GM10847 (cell line): Measurements from ENCODE around the gene TET2.

ENCODE experiments used
- POLR2A ChIP-seq: IDR thresholded peaks from 2 replicates; pipeline ENCODE4 v1.6.1; 2011; ENCODE audit not compliant: insufficient read length; ENCODE audit errors: extremely low read depth

Gene TET2

DNA sequence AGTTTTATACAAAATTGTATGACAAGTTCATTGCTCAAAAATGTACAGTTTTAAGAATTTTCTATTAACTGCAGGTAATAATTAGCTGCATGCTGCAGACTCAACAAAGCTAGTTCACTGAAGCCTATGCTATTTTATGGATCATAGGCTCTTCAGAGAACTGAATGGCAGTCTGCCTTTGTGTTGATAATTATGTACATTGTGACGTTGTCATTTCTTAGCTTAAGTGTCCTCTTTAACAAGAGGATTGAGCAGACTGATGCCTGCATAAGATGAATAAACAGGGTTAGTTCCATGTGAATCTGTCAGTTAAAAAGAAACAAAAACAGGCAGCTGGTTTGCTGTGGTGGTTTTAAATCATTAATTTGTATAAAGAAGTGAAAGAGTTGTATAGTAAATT is 131.0 kb downstream of the TET2 start:
- TF ChIP-seq POLR2A: no peak

- no peak for TF ChIP-seq POLR2A
These were observed 132.6 kb downstream of the TET2 start for GRCh38 chr4:105279314-105279713.

GRCh38 chr4:105280338-105281123 is 133.9 kb downstream of the TET2 start:
- TF ChIP-seq POLR2A: no peak

DNA sequence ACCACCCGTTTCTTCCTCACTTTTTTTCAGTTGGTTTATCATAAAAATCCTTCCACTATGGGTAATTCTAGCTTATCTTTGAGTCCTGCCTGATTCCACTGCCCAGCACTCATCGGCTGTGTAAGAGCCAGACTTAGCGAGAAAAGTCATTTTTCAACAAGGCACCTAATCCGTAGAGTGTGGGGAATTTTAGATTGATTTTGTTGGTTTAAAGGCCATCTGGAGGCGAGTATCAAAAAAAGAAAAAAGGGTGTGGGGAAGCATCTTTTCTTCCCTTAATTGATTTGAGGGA is 134.4 kb downstream of the TET2 start:
- no peak for TF ChIP-seq POLR2A

DNA sequence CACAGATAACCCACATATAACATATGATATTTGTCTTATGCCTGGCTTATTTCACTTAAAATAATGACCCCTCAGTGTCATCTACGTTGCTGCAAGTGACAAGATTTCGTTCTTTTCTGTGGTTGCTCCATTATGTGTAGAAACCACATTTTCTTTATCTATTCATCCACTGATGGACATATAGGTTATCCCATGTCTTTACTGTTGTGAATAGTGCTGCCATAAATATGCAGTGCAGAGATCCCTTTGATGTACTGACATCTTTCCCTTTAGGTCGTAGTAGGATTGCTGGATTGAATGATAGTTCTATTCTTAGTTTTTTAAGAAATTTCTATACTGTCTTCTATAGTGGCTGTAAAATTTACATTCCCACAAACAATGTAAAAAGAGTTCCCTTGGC is 135.8 kb downstream of the TET2 start:
- no peak for TF ChIP-seq POLR2A

GRCh38 chr4:105283501-105283900 is 136.8 kb downstream of the TET2 start:
- TF ChIP-seq POLR2A: no peak

DNA sequence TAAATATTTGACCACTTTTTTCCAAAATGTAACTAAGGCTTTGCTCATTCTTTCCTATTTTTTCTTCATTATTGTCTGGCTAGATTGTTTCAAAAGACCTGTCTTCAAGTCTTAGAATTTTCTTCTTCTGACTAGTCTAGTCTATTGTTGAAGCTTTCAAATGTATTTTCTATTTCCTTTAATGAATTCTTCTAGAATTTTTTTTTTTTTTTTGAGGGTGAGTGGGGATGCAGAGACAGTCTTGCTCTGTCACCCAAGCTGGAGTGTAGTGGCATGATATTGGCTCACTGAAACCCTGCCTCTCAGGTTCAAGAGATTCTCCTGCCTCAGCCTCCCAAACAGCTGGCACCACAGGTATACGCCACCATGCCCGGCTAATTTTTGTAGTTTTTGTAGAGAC is 141.4 kb downstream of the TET2 start:
- TF ChIP-seq POLR2A: no peak

- TF ChIP-seq POLR2A: no peak
These were observed 145.2 kb downstream of the TET2 start for GRCh38 chr4:105291925-105292324.

GRCh38 chr4:105293360-105293759 is 146.7 kb downstream of the TET2 start:
- no peak for TF ChIP-seq POLR2A

DNA sequence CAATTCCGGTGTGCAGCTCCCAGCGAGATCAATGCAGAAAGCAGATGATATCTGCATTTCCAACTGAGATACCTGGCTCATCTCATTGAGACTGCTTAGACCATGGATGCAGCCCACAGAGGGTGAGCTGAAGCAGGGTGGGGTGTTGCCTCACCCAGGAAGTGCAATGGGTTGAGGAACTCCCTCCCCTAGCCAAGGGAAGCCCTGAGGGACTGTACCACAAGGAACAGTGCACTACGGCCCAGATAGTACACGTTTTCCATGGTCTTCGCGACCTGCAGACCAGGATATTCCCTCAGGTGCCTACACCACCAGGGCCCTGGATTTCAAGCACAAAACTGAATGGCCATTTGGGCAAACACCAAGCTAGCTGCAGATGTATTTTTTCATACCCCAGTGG is 150.0 kb downstream of the TET2 start:
- no peak for TF ChIP-seq POLR2A

DNA sequence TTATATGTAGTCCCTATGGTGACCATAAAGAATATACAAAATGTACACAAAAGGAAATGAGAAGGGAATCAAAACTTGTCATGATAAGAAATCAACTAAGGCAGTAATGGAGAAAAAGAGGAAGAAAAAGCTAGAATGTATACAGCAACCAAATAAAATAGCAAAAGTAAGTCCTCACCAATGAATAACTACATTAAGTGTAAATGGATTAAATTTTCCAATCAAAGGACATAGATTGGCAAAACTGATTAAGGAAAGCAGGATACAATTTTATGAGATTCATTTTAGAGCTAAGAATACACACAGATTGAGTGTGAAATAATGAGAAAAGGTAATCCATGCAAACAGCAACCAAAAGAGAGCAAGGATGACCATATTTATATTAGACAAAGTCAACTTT is 157.4 kb downstream of the TET2 start:
- TF ChIP-seq POLR2A: no peak

GRCh38 chr4:105305019-105305836 is 158.6 kb downstream of the TET2 start:
- no peak for TF ChIP-seq POLR2A

DNA sequence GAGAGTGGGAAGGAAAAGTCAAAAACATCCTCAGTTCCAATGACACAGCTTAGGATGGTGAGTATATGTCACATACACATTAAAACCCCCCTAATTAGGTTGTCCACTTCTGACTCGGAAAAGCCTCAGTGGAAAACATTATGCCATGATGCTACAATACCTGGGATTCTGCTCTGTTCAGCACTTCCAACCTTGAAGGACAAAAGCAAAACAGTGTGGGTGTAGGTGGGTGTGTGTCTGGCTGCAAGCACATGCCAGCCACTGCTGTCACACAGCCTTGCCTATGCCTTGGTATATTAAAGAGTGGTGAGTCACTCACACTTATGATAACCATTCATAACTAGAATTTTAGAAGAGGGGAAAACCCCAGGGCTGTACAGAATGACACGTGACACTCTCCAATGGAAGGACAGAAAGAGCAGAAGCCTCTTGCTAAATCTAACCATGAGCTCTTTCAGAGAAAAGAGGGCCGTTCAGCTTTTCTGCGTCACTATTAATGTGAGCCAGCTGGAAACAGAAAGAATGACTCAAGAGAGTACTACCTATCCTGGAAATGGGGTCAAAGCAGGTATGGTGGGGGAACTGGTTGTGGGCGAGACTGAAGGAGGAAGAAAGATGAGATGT is 159.6 kb downstream of the TET2 start:
- no peak for TF ChIP-seq POLR2A

DNA sequence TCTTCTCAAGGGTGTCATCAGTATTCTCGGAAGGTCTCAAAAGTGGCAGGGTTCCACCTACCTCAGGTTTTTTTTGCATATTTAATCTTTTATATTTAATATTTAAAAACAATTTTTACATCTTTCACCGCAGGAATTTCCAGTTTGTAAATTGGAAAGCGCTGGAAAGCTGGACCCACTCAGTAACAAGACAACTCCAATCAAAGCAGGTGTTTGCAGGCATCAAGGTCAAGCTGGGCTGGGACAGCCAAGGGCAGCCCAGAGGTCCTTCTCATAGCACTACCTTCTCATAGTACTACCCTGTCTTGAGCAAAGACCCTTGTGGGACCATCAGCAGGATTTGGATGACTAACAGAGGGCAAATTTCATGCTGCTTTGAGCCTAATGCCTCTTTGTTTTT is 160.1 kb downstream of the TET2 start:
- no peak for TF ChIP-seq POLR2A

DNA sequence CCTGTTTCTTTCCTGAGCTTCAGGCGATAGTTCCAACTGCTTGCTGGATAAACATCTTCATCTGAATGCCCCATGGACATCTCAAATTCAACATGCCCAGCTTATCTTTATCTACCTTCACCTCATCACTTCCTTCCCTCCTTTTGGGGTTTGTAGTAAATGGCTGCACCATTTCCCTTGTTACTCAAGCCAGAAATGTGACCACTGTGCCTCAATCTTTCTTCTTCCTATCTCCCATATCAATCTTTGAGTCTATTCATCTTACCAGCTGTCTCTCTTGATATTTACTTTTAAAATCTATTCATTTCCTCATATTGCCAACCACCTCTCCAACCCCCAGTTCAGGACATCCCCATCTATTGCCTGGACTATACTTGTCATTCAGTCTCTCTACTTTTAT is 171.8 kb downstream of the TET2 start:
- TF ChIP-seq POLR2A: no peak

DNA sequence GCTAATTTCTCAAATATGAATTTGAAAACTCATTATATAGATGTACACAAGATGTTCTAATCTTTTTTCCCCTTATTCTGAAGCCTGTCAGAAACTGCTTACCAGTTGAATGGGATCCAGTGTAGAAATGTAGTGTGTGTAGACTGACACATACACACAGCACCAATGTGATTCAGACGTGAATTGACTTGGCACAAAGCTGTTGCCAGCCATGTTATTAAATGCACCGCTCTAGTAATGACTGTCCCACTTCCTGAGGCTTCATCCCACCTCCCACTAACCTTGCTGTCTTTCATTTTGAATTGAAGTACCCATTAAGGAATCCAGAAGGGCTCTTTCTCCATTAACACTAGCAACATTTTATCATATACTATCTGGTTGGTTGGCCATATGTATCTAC is 180.5 kb downstream of the TET2 start:
- no peak for TF ChIP-seq POLR2A
